ENCODE measurements around the gene GPR137B.

GPR137B gene

GRCh38 chr1:236114076-236114747, 28.1 kb upstream of the GPR137B start:
- no peak for DNase-seq

- no peak for DNase-seq
These were observed 24.6 kb upstream of the GPR137B start for GRCh38 chr1:236117710-236118109.

- DNase-seq, result no peak
These were observed 22.3 kb upstream of the GPR137B start for GRCh38 chr1:236119943-236120484.

- no peak for DNase-seq
These were observed 21.6 kb upstream of the GPR137B start for GRCh38 chr1:236120721-236121153.

GRCh38 chr1:236122176-236122575, 20.2 kb upstream of the GPR137B start:
- DNase-seq, result no peak

- no peak for DNase-seq
These were observed 18.8 kb upstream of the GPR137B start for GRCh38 chr1:236123563-236123962.

- DNase-seq, result no peak
These were observed 17.4 kb upstream of the GPR137B start for GRCh38 chr1:236124965-236125364.

- DNase-seq, result no peak
These were observed 15.3 kb upstream of the GPR137B start for GRCh38 chr1:236127045-236127444.

- DNase-seq, result no peak
These were observed 13.6 kb upstream of the GPR137B start for GRCh38 chr1:236128646-236129178.

- no peak for DNase-seq
These were observed 13.0 kb upstream of the GPR137B start for GRCh38 chr1:236129306-236129705.

- DNase-seq, result no peak
These were observed 12.0 kb upstream of the GPR137B start for GRCh38 chr1:236130372-236130771.

GRCh38 chr1:236131916-236132315, 10.4 kb upstream of the GPR137B start:
- no peak for DNase-seq

- DNase-seq, result no peak
These were observed 9.8 kb upstream of the GPR137B start for GRCh38 chr1:236132420-236133046.

GRCh38 chr1:236133339-236133738, 9.0 kb upstream of the GPR137B start:
- no peak for DNase-seq

- DNase-seq, result no peak
These were observed 8.5 kb upstream of the GPR137B start for GRCh38 chr1:236133802-236134201.

- no peak for DNase-seq
These were observed 5.0 kb upstream of the GPR137B start for GRCh38 chr1:236137285-236137852.

- no peak for DNase-seq
These were observed 2.8 kb upstream of the GPR137B start for GRCh38 chr1:236139495-236139894.

- no peak for DNase-seq
These were observed 1.5 kb upstream of the GPR137B start for GRCh38 chr1:236140705-236141446.

GRCh38 chr1:236141447-236142252, 689 bp upstream of the GPR137B start:
- peak; percentile 78 for DNase-seq

- DNase-seq, result peak; percentile 10
These were observed 987 bp downstream of the GPR137B start for GRCh38 chr1:236143104-236143948.

- no peak for DNase-seq
These were observed 1.7 kb downstream of the GPR137B start for GRCh38 chr1:236144033-236144432.
